GM12878 (cell line): ENCODE results near the gene PGBD5. TPM values are rescaled to one million over a fixed set of nuclear protein-coding genes. Genes with fewer than 3 reads are reported as not detected.

ENCODE experiments used
- ATAC-seq: fragments of 200-7000 bp; cut with Tn5 transposase; 3 replicates; pipeline ENCODE4 v1.9.1; 2020; ENCODE audit warnings: mild to moderate bottlenecking, moderate library complexity
- BruUV-seq: library from RNA; stranded (reverse); fragments of 400-500 nt; replicated peaks from 2 replicates; lab custom pipeline; 2021; lab: Mats Ljungman, UMichigan
- CTCF ChIA-PET: fragments of 300-600 bp; sonication (Branson Sonifier 250); formaldehyde crosslinking; extraction: SDS; loops from one replicate; lab custom pipeline; 2021; ENCODE audit warnings: inconsistent platforms; lab: Yijun Ruan, JAX
- POLR2A ChIA-PET: fragments of 350-600 bp; formaldehyde crosslinking; extraction: SDS; loops from one replicate; lab custom pipeline; 2021; ENCODE audit warnings: inconsistent platforms; lab: Charles Lee
- RAD21 ChIA-PET: fragments of 300-600 bp; sonication (Branson Sonifier 250); formaldehyde crosslinking; loops from one replicate; lab custom pipeline; 2023; ENCODE audit warnings: antibody characterized with exemption; ENCODE audit not compliant: unreplicated experiment; lab: Charles Lee
- SMC1A ChIA-PET: fragments of 300-600 bp; sonication (Branson Sonifier 250); formaldehyde crosslinking; loops from one replicate; lab custom pipeline; 2023; ENCODE audit not compliant: unreplicated experiment, uncharacterized antibody; lab: Charles Lee
- DNase-seq: peaks from one replicate; pipeline ENCODE4 v3.0.0-alpha.2; 2011; ENCODE audit warnings: low read depth, low spot score
- FAIRE-seq: peaks from 3 replicates; lab custom pipeline; 2011; peaks lifted over from hg19 to GRCh38; lab: Jason Lieb, UNC
- H2AFZ ChIP-seq: 2 replicates; pipeline ENCODE4 v1.6.0; 2011; ENCODE audit warnings: low read depth, low read length, control low read depth; ENCODE audit not compliant: control insufficient read depth
- H3K27ac ChIP-seq: 2 replicates; pipeline ENCODE4 v1.5.1; 2011; ENCODE audit warnings: control low read depth; ENCODE audit not compliant: control insufficient read depth, insufficient read depth
- H3K27me3 ChIP-seq, 2 experiments: replicated peaks in 1 of 2; 2 replicates each; pipeline versions ENCODE4 v1.6.0 to v1.6.1; 2011; ENCODE audit warnings: low read length in 1 of 2; ENCODE audit not compliant: control insufficient read depth in 2 of 2, insufficient read depth in 2 of 2
- H3K36me3 ChIP-seq, 2 experiments: 2 replicates each; pipeline ENCODE4 v1.5.1; 2011; ENCODE audit warnings: low read length in 1 of 2; ENCODE audit not compliant: control insufficient read depth in 2 of 2, insufficient read depth in 2 of 2
- H3K4me1 ChIP-seq: 2 replicates; pipeline ENCODE4 v1.6.1; 2011; ENCODE audit warnings: mild to moderate bottlenecking, low read length, moderate library complexity, mixed read lengths; ENCODE audit not compliant: control insufficient read depth, insufficient read depth
- H3K4me2 ChIP-seq: 2 replicates; pipeline ENCODE4 v1.6.0; 2011; ENCODE audit warnings: control low read depth; ENCODE audit not compliant: control insufficient read depth, insufficient read depth
- H3K4me3 ChIP-seq: fragments of 200-600 bp; sonication (generic); 2 replicates; pipeline ENCODE4 v1.5.1; 2016
- H3K79me2 ChIP-seq: 2 replicates; pipeline ENCODE4 v1.6.0; 2011; ENCODE audit warnings: low read length; ENCODE audit not compliant: control insufficient read depth, insufficient read depth
- H3K9ac ChIP-seq: 2 replicates; pipeline ENCODE4 v1.8.0; 2011; ENCODE audit warnings: low read length, control low read depth, mixed read lengths; ENCODE audit not compliant: control insufficient read depth, insufficient read depth
- H3K9me3 ChIP-seq: replicated peaks from 3 replicates; pipeline ENCODE4 v1.5.1; 2011; ENCODE audit warnings: mild to moderate bottlenecking, low read length; ENCODE audit not compliant: control insufficient read depth, insufficient read depth
- H4K20me1 ChIP-seq: 2 replicates; pipeline ENCODE4 v1.6.0; 2011; ENCODE audit not compliant: control insufficient read depth, insufficient read depth
- ATF3 ChIP-seq: IDR thresholded peaks from 2 replicates; pipeline ENCODE4 v1.6.1; 2011; ENCODE audit warnings: low read depth, mild to moderate bottlenecking, low read length, moderate library complexity, borderline replicate concordance; ENCODE audit errors: extremely low read depth
- CHD1 ChIP-seq: IDR thresholded peaks from 2 replicates; pipeline ENCODE4 v1.6.1; 2012; ENCODE audit warnings: low read depth, low read length, improper control_type of control experiment
- EED ChIP-seq: sonication (generic); IDR thresholded peaks from 2 replicates; pipeline ENCODE4 v1.6.1; 2016; ENCODE audit warnings: antibody characterized with exemption, low read depth
- GABPA ChIP-seq: IDR thresholded peaks from 2 replicates; pipeline ENCODE4 v1.6.1; 2014; ENCODE audit warnings: antibody characterized with exemption, low read depth, mild to moderate bottlenecking, inconsistent platforms
- IRF5 ChIP-seq: fragments of 450-650 bp; IDR thresholded peaks from 2 replicates; pipeline ENCODE4 v1.6.1; 2017; ENCODE audit warnings: borderline replicate concordance
- KLF5 ChIP-seq: fragments of 450-650 bp; IDR thresholded peaks from 2 replicates; pipeline ENCODE4 v1.6.1; 2014; ENCODE audit warnings: mild to moderate bottlenecking; ENCODE audit not compliant: partially characterized antibody
- PAX8 ChIP-seq: fragments of 450-650 bp; IDR thresholded peaks from 2 replicates; pipeline ENCODE4 v1.6.1; 2017; ENCODE audit warnings: mild to moderate bottlenecking, moderate library complexity
- PKNOX1 ChIP-seq: fragments of 450-650 bp; IDR thresholded peaks from 2 replicates; pipeline ENCODE4 v1.6.1; 2016; ENCODE audit warnings: mild to moderate bottlenecking
- POU2F2 ChIP-seq: IDR thresholded peaks from 3 replicates; pipeline ENCODE4 v1.6.1; 2011; ENCODE audit warnings: low read depth, mild to moderate bottlenecking, low read length, borderline replicate concordance
- STAT1 ChIP-seq: fragments of 450-650 bp; conservative IDR thresholded peaks from 2 replicates; pipeline ENCODE4 v1.6.1; 2014; ENCODE audit warnings: antibody characterized with exemption, mild to moderate bottlenecking
- ZBED1 ChIP-seq: IDR thresholded peaks from 2 replicates; pipeline ENCODE4 v1.6.1; 2016; ENCODE audit warnings: borderline replicate concordance
- ZNF384 ChIP-seq: IDR thresholded peaks from 2 replicates; pipeline ENCODE4 v1.6.1; 2012; ENCODE audit warnings: low read depth, mild to moderate bottlenecking, low read length, improper control_type of control experiment, borderline replicate concordance
- ZZZ3 ChIP-seq: IDR thresholded peaks from 2 replicates; pipeline ENCODE4 v1.6.1; 2011; ENCODE audit warnings: low read depth; ENCODE audit not compliant: control insufficient read depth, insufficient read length
- WGBS: methylation state at CpG from one replicate; pipeline ENCODE4 v1.1.6; 2016; ENCODE audit warnings: low lambda C conversion rate; ENCODE audit not compliant: insufficient replicate concordance, insufficient coverage; ENCODE audit errors: missing lambda C conversion rate; 5-methylcytosine and 5-hydroxymethylcytosine counted together
- in situ Hi-C: fragments of 300-500 bp; cut with MboI; formaldehyde crosslinking; loops from 9 replicates; pipeline ENCODE4 v1.14.3; 2018; ENCODE audit warnings: mixed read lengths
- intact Hi-C: fragments of 100-400 bp; cut with micrococcal nuclease; formaldehyde crosslinking; loops from one replicate; pipeline ENCODE4 v1.14.2; 2022; ENCODE audit not compliant: unreplicated experiment
- polyA plus RNA-seq, 11 experiments: library from polyadenylated mRNA; depleted of rRNA in 4 of 11; unstranded in 6 of 11; stranded (reverse) in 5 of 11; fragments of >200 nt; fragmentation: Nextera tagmentation in 4 of 11; fragmentation: Illumina TruSeq in 1 of 11; extraction: Ambion mirVana in 4 of 11; extraction: Trizol in 1 of 11; gene quantifications; 1 replicate in 1 of 11; 2 replicates in 10 of 11; pipeline versions ENCODE4 v1.2.1 to v1.2.3, GENCODE V29; 2011 to 2016; ENCODE audit warnings: inconsistent platforms in 2 of 11, missing spikeins in 2 of 11, low read depth in 1 of 11
- total RNA-seq, 4 experiments: library from RNA; depleted of rRNA in 3 of 4; stranded (reverse); fragments of >200 nt in 3 of 4; fragmentation: Illumina TruSeq in 1 of 4; extraction: Trizol in 1 of 4; gene quantifications; 2 replicates each; pipeline versions ENCODE4 v1.2.1 to v1.2.3, GENCODE V29; 2013 to 2021

Gene PGBD5
- total and polyA plus RNA-seq, 10 of the 15 experiments (the other 5 are each of a cell fraction or from before 2014, with no cell fraction given): 0.03 TPM; not detected in 9

- Histone ChIP-seq H3K36me3 (no peaks in the 10 kb centered on the region), H3K27ac (no peak overlapping the region), H3K27me3 (peaks cover 0 to 3% of the 10 kb centered on the region in 2 experiments; a peak in 2 of 4 replicates), H3K79me2 (no peaks in the 10 kb centered on the region), H3K4me1 (no peaks in the 10 kb centered on the region), H3K4me2 (no peak overlapping the region), H3K9me3 (no peaks in the 10 kb centered on the region; the same call in 2 of the 3 replicates), H2AFZ (no peak overlapping the region), H3K9ac (no peak overlapping the region), H3K4me3 (no peak overlapping the region), H4K20me1 (no peaks in the 10 kb centered on the region)
- BruUV-seq: no TSS peak
- 6% methylated on average over 3 of the region's 3 CpGs for WGBS
- intact Hi-C loops: no loop called here
- RAD21 ChIA-PET: no interaction called here
- POLR2A ChIA-PET: no interaction called here
- DNase-seq (no peak), FAIRE-seq (no peak), ATAC-seq (no peak)
- in situ Hi-C loops: no loop called here
- SMC1A ChIA-PET: no interaction called here
- TF ChIP-seq CHD1 (no peak), ATF3 (no peak), PAX8 (no peak), ZNF384 (no peak), STAT1 (no peak)
- CTCF ChIA-PET: no interaction called here
Observed at GRCh38 chr1:230365723-230366307, 60.3 kb downstream of the PGBD5 start.

- Histone ChIP-seq H3K4me3 (no peak overlapping the region), H3K9me3 (no peaks in the 10 kb centered on the region; the same call in 2 of the 3 replicates), H3K4me2 (no peak overlapping the region), H3K9ac (no peak overlapping the region), H4K20me1 (no peaks in the 10 kb centered on the region), H3K4me1 (no peaks in the 10 kb centered on the region), H3K27ac (no peak overlapping the region), H3K79me2 (no peaks in the 10 kb centered on the region), H3K36me3 (no peaks in the 10 kb centered on the region), H3K27me3 (peaks cover 0 to 2% of the 10 kb centered on the region in 2 experiments; a peak in 2 of 4 replicates), H2AFZ (no peak overlapping the region)
- ChIA-PET CTCF (no interaction called here), RAD21 (no interaction called here), POLR2A (no interaction called here), SMC1A (no interaction called here)
- DNase-seq (no peak), ATAC-seq (no peak), FAIRE-seq (no peak)
- in situ Hi-C loops: no loop called here
- BruUV-seq: no TSS peak
- 27% methylated on average over 8 of the region's 8 CpGs for WGBS
- intact Hi-C loops: no loop called here
- TF ChIP-seq KLF5 (no peak), EED (no peak), PKNOX1 (no peak), ZZZ3 (no peak), IRF5 (no peak), POU2F2 (no peak), GABPA (no peak), ZBED1 (no peak), ATF3 (no peak)
Observed at GRCh38 chr1:230362949-230363348, 63.2 kb downstream of the PGBD5 start.
